Osteoblast (primary cell): ENCODE results near the gene GALR1. TPM values are rescaled to one million over a fixed set of nuclear protein-coding genes. Genes with fewer than 3 reads are reported as not detected.

ENCODE experiments used
- DNase-seq: peaks from one replicate; pipeline ENCODE4 v3.0.0; 2011; ENCODE audit warnings: low spot score, mixed read lengths; ENCODE audit not compliant: insufficient read length; ENCODE audit errors: missing footprints
- H2AFZ ChIP-seq: 2 replicates; pipeline ENCODE4 v1.6.0; 2011; ENCODE audit warnings: mild to moderate bottlenecking, low read length
- H3K27ac ChIP-seq: 2 replicates; pipeline ENCODE4 v1.5.1; 2011; ENCODE audit warnings: mild to moderate bottlenecking, low read depth, low read length, moderate library complexity
- H3K27me3 ChIP-seq: 2 replicates; pipeline ENCODE4 v1.6.0; 2012; ENCODE audit warnings: mild to moderate bottlenecking, control low read depth, inconsistent platforms, low read length, moderate library complexity; ENCODE audit not compliant: insufficient read depth
- H3K36me3 ChIP-seq: 2 replicates; pipeline ENCODE4 v1.5.1; 2011; ENCODE audit warnings: mild to moderate bottlenecking, low read length, control low read depth, moderate library complexity; ENCODE audit not compliant: insufficient read depth
- H3K4me1 ChIP-seq: 2 replicates; pipeline ENCODE4 v1.5.1; 2011; ENCODE audit warnings: mild to moderate bottlenecking, low read length, control low read depth, moderate library complexity; ENCODE audit not compliant: insufficient read depth
- H3K4me2 ChIP-seq: 2 replicates; pipeline ENCODE4 v1.6.0; 2011; ENCODE audit warnings: mild to moderate bottlenecking, low read length; ENCODE audit not compliant: insufficient read depth
- H3K4me3 ChIP-seq: fragments of 200-600 bp; sonication (generic); 3 replicates; pipeline ENCODE4 v1.5.1; 2012; ENCODE audit warnings: mild to moderate bottlenecking, low read length, inconsistent platforms; ENCODE audit not compliant: insufficient read depth
- H3K79me2 ChIP-seq: 2 replicates; pipeline ENCODE4 v1.6.0; 2012; ENCODE audit warnings: mild to moderate bottlenecking, low read length, control low read depth, inconsistent platforms; ENCODE audit not compliant: insufficient read depth
- H3K9me3 ChIP-seq: 2 replicates; pipeline ENCODE4 v1.5.1; 2011; ENCODE audit warnings: low read depth, low read length, control low read depth
- H4K20me1 ChIP-seq: 2 replicates; pipeline ENCODE4 v1.6.0; 2012; ENCODE audit warnings: mild to moderate bottlenecking, low read length, control low read depth; ENCODE audit not compliant: insufficient read depth
- CTCF ChIP-seq: IDR thresholded peaks from 2 replicates; pipeline ENCODE4 v1.5.1; 2011; ENCODE audit warnings: mild to moderate bottlenecking, low read depth, low read length, moderate library complexity; ENCODE audit errors: extremely low read depth
- total RNA-seq: library from RNA; depleted of rRNA; stranded (reverse); fragments of >200 nt; gene quantifications from 2 replicates; pipeline ENCODE4 v1.2.3, GENCODE V29; 2012

Gene GALR1, protein sequence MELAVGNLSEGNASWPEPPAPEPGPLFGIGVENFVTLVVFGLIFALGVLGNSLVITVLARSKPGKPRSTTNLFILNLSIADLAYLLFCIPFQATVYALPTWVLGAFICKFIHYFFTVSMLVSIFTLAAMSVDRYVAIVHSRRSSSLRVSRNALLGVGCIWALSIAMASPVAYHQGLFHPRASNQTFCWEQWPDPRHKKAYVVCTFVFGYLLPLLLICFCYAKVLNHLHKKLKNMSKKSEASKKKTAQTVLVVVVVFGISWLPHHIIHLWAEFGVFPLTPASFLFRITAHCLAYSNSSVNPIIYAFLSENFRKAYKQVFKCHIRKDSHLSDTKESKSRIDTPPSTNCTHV
- not detected in 2 replicates for total RNA-seq

DNA sequence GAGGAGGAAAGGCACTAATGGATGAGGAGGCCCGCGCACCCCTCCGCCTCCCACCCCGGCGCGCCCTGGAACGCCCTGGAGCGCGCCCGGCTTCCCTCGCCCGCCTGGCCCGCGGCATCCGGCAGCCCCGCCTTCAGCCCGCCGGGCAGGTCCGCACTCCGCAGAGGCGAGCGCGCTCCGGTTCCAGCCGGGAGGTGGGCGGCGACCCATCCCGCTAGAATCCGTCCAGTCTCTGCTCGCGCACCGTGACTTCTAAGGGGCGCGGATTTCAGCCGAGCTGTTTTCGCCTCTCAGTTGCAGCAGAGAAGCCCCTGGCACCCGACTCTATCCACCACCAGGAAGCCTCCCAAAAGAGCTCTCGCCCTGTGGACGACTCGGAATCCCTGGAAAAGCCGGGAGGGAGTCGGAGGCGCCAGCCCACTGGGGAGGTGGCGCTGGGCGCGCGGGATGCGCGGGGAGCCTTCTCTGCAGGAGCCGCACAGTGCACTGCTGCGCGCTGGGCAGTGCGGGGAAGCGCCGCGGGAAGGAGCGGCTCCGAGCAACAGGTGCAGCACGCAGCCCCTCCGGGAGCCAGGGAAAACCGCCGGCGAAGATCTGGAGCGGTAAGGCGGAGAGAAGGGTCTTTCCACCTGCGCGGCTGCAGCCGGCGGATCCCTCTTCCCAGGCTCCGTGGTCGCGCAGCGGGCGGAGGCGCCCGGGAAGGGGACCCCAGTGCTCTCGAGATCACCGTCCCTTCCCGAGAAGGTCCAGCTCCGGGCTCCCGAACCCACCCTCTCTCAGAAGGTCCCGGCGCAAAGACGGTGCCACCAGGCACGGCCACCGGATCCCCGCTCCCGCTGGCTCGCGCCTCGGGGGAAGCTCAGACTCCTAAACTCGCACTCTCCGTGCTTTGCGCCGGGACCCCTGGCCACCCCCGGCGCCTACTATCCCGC lies at the start of gene GALR1:
GALR1 (plus strand) TSS at position 280 of the 932 bp plus-strand sequence. CDS start 701 bp downstream, outside the sequence.
- Histone ChIP-seq H3K4me1 (no peaks in the 10 kb centered on the region), H3K4me3 (peak within 1 kb of the TSS; percentile 51), H4K20me1 (no peaks in the 10 kb centered on the region), H3K79me2 (no peaks in the 10 kb centered on the region), H2AFZ (peak within 1 kb of the TSS; percentile 31), H3K27ac (no peak within 1 kb of the TSS), H3K27me3 (peaks cover 26% of the 10 kb centered on the region), H3K4me2 (peak within 1 kb of the TSS; percentile 68), H3K9me3 (no peaks in the 10 kb centered on the region), H3K36me3 (no peaks in the 10 kb centered on the region)
- DNase-seq: no peak
- no peak for TF ChIP-seq CTCF

DNA sequence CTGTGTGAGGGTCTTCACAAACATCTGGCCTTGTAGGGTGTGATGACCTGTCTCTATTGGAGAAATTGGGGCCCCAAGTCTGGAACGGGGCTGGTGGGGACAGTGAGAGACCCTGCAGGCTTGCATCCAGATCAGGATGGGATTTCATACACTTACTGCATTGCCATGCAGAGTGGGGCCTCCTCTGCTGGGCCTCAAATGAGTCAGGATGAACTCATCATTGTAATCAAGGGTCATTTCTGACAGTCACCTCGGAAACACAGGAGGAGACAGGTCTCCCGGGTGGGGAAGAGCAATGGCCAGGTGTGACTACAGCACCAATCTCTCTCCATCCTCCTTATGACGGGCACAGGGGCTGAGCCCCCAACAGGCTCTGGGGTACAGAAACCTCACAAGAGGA lies 48.1 kb upstream of the GALR1 start:
- Histone ChIP-seq H3K27me3 (no peaks in the 10 kb centered on the region), H4K20me1 (no peaks in the 10 kb centered on the region), H3K9me3 (no peaks in the 10 kb centered on the region), H3K36me3 (no peaks in the 10 kb centered on the region), H3K4me2 (no peak overlapping the region), H3K4me1 (no peaks in the 10 kb centered on the region), H2AFZ (no peak overlapping the region), H3K4me3 (no peak overlapping the region), H3K79me2 (no peaks in the 10 kb centered on the region), H3K27ac (no peak overlapping the region)
- DNase-seq: no peak
- TF ChIP-seq CTCF: no peak

GRCh38 chr18:77202329-77202728 lies 47.3 kb upstream of the GALR1 start:
- TF ChIP-seq CTCF: no peak
- H3K36me3 ChIP-seq: no peaks in the 10 kb centered on the region
- H2AFZ ChIP-seq: no peak overlapping the region
- H3K4me3 ChIP-seq: no peak overlapping the region
- no peaks in the 10 kb centered on the region for H3K27me3 ChIP-seq
- DNase-seq: no peak
- H3K27ac ChIP-seq: no peak overlapping the region
- no peaks in the 10 kb centered on the region for H3K79me2 ChIP-seq
- H4K20me1 ChIP-seq: no peaks in the 10 kb centered on the region
- H3K9me3 ChIP-seq: no peaks in the 10 kb centered on the region
- H3K4me1 ChIP-seq: peaks cover 5% of the 10 kb centered on the region
- no peak overlapping the region for H3K4me2 ChIP-seq

GRCh38 chr18:77203071-77203470 lies 46.6 kb upstream of the GALR1 start:
- Histone ChIP-seq H3K27ac (no peak overlapping the region), H3K4me1 (peaks cover 13% of the 10 kb centered on the region), H3K36me3 (no peaks in the 10 kb centered on the region), H3K9me3 (no peaks in the 10 kb centered on the region), H3K27me3 (no peaks in the 10 kb centered on the region), H3K4me3 (no peak overlapping the region), H3K79me2 (no peaks in the 10 kb centered on the region), H4K20me1 (no peaks in the 10 kb centered on the region), H2AFZ (no peak overlapping the region), H3K4me2 (no peak overlapping the region)
- TF ChIP-seq CTCF: no peak
- no peak for DNase-seq
